ENCODE measurements around the gene BBS2. TPM values are rescaled to one million over a fixed set of nuclear protein-coding genes. Genes with fewer than 3 reads are reported as not detected.
A peak's percentile ranks its signal among the peaks of the same experiment; 100 is the strongest.

The BBS2 gene
- total and polyA plus RNA-seq, 2 of the 13 experiments (the other 11 are each of a cell fraction or from before 2014, with no cell fraction given), result 59.7 to 68.3 TPM

GRCh38 chr16:56450986-56451752, 68.7 kb downstream of the BBS2 start, which contains the start of the genes NUDT21 and OGFOD1 (continued):
- TF ChIP-seq MAFK (conservative IDR thresholded peaks at IDR 0.05 in 1 of 2, IDR thresholded peaks at IDR 0.05 in 1 of 2; ENCODE audit: low read length in 2 of 2), result no peak
- no peak for TF ChIP-seq ZNF558 (CRISPR knock-in tag; IDR thresholded peaks at IDR 0.05; ENCODE audit: borderline replicate concordance)
- TF ChIP-seq ZEB1 (IDR thresholded peaks at IDR 0.05; ENCODE audit: insufficient replicate concordance, low read depth), result peak; percentile 27
- no peak for TF ChIP-seq RAD51 (IDR thresholded peaks at IDR 0.05; ENCODE audit: borderline replicate concordance)
- TF ChIP-seq ZNF572 (CRISPR knock-in tag; IDR thresholded peaks at IDR 0.05), result no peak
- no peak for TF ChIP-seq DBP (CRISPR knock-in tag; IDR thresholded peaks at IDR 0.05; ENCODE audit: not compliant biosample characterization)
- TF ChIP-seq ZNF17 (CRISPR knock-in tag; IDR thresholded peaks at IDR 0.05), result no peak
- TF ChIP-seq MAF1 (CRISPR knock-in tag; IDR thresholded peaks at IDR 0.05; ENCODE audit: borderline replicate concordance), result peak; percentile 71; the same call in 1 of the 2 replicates
- TF ChIP-seq CBFB (CRISPR knock-in tag; IDR thresholded peaks at IDR 0.05), result peak; percentile 32; the same call in 1 of the 2 replicates
- peak; percentile 41; the same call in 1 of the 2 replicates for TF ChIP-seq HDAC2 (CRISPR knock-in tag; IDR thresholded peaks at IDR 0.05)
- no peak for TF ChIP-seq ZSCAN30 (CRISPR knock-in tag; IDR thresholded peaks at IDR 0.05)
- TF ChIP-seq ZBTB10 (CRISPR knock-in tag; IDR thresholded peaks at IDR 0.05; ENCODE audit: borderline replicate concordance), result no peak; the same call in 1 of the 2 replicates
- TF ChIP-seq SNAPC4 (CRISPR knock-in tag; IDR thresholded peaks at IDR 0.05), result peak; percentile 72
- 0 out of 2 replicates have a peak, but pooled peaks have one; percentile 66 for TF ChIP-seq ZBTB1 (CRISPR knock-in tag; IDR thresholded peaks at IDR 0.05; ENCODE audit: borderline replicate concordance)
- peak in 1 of 2 experiments; percentile 48; a peak in 2 of 4 replicates for TF ChIP-seq ATF4 (CRISPR knock-in tag; IDR thresholded peaks at IDR 0.05)
- peak; percentile 94 for TF ChIP-seq ZNF275 (CRISPR knock-in tag; IDR thresholded peaks at IDR 0.05; ENCODE audit: borderline replicate concordance)

Data from HepG2 (cell line).